Neuron (in vitro differentiated cells): ENCODE measurements around the gene USH1G.
A peak's percentile ranks its signal among the peaks of the same experiment; 100 is the strongest.
"Not testable (repeated sequence)": the region's sequence is repeated elsewhere in the genome, so short reads cannot be mapped to it uniquely, and the experiment has no call there.

Experiments used
- H2AFZ ChIP-seq: one replicate; pipeline ENCODE4 v1.6.1; 2013; ENCODE audit warnings: low read depth, mild to moderate bottlenecking, inconsistent platforms, low read length, moderate library complexity
- H3K27me3 ChIP-seq: one replicate; pipeline ENCODE4 v1.6.1; 2013; ENCODE audit warnings: low read length; ENCODE audit not compliant: insufficient read depth
- H3K36me3 ChIP-seq: one replicate; pipeline ENCODE4 v1.6.1; 2013; ENCODE audit warnings: low read length; ENCODE audit not compliant: insufficient read depth
- H3K4me1 ChIP-seq: one replicate; pipeline ENCODE4 v1.6.1; 2013; ENCODE audit warnings: low read length; ENCODE audit not compliant: insufficient read depth
- H3K4me3 ChIP-seq: 2 replicates; pipeline ENCODE4 v1.5.1; 2013; ENCODE audit warnings: mild to moderate bottlenecking, low read length, moderate library complexity
- H3K9me3 ChIP-seq: one replicate; pipeline ENCODE4 v1.6.1; 2013; ENCODE audit warnings: low read length

The USH1G gene

DNA sequence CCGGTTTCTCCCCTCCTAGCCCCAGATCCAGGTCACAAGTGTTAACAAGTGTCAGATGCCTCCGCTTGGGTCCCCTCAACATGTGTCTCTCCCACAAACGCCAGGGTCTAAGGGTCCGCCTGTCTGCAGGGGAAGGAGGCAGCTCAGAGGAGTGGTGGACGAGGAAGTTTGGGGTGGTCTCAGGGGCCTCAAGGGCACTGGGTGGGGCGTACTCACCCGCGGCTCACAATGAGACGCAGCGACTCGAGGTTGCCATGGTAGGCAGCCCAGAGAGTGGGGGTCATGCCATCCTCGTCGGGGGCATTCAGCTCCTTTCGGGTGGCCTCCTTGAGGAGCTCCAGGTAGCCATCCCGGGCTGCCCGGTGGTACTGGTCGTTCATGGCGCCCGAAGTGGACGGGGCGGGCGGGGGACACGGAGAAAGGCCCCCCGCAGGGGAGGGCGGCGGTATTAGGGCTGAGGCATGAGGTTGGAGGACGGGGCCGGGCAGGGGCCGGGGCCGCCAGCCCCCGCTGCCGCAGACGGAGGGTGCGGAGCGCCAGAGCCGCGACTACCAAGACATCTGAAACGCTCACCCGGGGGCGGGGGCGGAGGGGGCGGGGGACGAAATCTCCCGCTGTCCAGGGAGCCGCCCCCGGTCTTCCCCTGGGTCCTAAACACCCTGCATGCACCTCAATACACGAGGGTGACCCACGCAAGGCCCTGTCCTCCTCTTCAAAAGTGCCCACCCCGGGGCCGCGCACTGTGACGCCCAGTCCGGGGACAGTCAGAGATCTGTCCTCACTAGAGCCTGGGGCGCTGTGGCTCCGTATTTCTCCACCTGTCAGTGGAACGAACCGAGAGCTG is at the start of gene USH1G:
Gene USH1G, minus strand, starts transcription at position 562 of the 844 bp plus-strand sequence. Its CDS starts 182 bp downstream, at position 380.
- Histone ChIP-seq H3K9me3 (no peaks in the 10 kb centered on the region), H3K36me3 (no peaks in the 10 kb centered on the region), H3K27me3 (peaks cover 67% of the 10 kb centered on the region), H3K4me1 (peaks cover 10% of the 10 kb centered on the region), H2AFZ (no peak within 1 kb of the TSS), H3K4me3 (no peak within 1 kb of the TSS)

DNA sequence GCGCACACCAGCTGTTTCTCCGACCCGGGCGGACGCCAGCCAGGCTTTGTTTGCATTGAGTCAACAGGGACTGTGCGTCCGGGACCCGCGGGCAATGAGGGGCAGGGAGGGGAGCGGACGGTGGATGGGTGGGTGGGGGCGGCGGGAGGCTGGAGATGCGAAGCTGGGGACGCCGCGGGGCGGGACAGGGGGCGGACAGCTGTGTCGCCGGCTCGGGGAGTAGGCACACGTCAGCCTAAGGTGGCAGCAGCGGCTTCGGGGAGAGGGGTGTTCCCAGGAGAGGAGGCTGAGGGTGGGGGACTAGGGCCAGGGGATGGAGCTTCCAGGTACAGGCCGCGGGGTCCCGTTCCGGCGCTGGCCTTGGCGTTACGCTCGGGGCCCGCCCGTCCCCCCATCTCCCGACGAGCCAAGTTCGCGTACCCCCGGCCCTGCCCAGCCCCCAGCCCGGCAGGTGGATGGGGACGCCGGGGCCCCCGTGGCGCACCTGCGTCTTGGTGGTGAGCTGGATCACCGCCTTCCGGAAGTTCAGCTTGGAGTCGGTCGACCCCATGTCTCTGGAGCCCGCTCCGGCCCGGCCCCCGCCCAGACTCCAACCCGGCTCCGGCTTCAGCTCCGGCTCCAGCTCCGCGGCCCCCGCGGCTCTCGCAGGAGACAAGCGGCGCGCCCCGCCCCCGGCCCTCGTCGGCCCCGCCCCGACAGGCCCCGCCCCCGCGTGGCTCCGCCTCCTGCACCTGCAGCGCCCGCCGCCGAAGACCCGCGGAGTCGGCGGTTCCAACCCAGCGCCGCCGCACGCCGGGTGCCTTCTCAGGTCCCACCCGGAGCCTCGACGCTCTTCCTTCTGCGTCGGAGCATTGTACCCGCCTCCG is 49.3 kb upstream of the USH1G start, which contains the start of gene HID1:
Gene HID1, minus strand, starts transcription at position 653 of the 866 bp plus-strand sequence. Its CDS starts 103 bp downstream, at position 550.
- H3K4me3 ChIP-seq = peak within 1 kb of the TSS; percentile 57
- H3K36me3 ChIP-seq = no peaks in the 10 kb centered on the region
- peaks cover 35% of the 10 kb centered on the region for H3K27me3 ChIP-seq
- H2AFZ ChIP-seq = no peak within 1 kb of the TSS
- peaks cover 8% of the 10 kb centered on the region for H3K4me1 ChIP-seq
- H3K9me3 ChIP-seq = no peaks in the 10 kb centered on the region

DNA sequence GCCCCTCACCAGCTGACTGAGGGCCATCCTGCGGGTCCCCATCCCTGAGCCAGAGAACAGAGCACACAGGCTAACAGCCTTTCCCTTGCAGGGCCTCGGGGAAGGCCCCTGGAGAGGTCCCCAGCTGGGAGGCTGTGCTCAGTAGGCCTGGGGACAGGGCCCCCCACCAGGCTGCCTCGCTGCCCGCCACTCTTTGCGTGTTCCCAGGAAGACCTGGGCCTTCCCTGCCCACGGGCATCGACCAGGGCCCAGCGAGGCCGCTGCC is 48.7 kb upstream of the USH1G start:
- Histone ChIP-seq H3K36me3 (no peaks in the 10 kb centered on the region), H3K4me1 (peaks cover 8% of the 10 kb centered on the region), H3K9me3 (no peaks in the 10 kb centered on the region), H2AFZ (no peak overlapping the region), H3K27me3 (peaks cover 35% of the 10 kb centered on the region), H3K4me3 (peak overlapping the region; percentile 57)

DNA sequence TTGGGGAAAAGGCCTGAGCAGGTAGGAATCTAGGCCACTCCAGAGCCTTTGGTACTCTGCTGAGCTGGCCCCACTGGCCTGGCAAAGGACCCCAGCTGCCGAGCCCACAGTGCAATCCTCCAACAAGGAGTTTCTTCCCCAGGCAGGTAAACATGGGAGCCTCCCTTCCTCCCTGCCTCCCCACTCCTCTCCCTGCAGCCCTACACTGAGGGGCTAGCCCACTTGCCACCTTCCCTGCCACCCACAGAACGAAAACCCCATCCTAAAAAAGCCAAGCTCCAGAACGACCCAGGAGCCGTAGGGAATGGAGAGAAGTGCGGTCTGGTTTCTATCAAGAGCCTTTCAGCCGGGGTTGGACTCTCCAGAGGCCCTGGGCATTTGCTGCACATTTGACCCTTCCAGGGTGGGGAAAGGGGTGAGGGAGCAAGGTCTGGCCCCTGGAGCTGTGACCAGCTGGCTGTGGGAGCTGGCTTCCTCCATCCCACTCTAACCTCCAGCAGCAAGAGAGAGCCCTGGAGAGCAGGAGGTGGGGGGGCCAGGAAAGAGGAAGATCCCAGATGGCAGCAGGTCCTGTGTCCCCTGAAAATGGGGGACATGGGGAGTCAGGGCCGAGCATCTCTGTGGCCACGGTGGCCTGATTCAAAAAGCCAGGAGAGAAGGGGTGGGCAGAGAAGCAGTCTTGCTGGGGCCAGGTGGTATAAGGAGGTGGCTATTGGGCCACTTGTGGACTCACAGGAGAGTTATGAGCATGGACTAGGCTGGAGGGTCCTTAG is 48.2 kb upstream of the USH1G start:
- peaks cover 35% of the 10 kb centered on the region for H3K27me3 ChIP-seq
- H2AFZ ChIP-seq = no peak overlapping the region
- H3K4me1 ChIP-seq = peaks cover 8% of the 10 kb centered on the region
- no peaks in the 10 kb centered on the region for H3K36me3 ChIP-seq
- H3K4me3 ChIP-seq = peak overlapping the region; percentile 57
- H3K9me3 ChIP-seq = no peaks in the 10 kb centered on the region

DNA sequence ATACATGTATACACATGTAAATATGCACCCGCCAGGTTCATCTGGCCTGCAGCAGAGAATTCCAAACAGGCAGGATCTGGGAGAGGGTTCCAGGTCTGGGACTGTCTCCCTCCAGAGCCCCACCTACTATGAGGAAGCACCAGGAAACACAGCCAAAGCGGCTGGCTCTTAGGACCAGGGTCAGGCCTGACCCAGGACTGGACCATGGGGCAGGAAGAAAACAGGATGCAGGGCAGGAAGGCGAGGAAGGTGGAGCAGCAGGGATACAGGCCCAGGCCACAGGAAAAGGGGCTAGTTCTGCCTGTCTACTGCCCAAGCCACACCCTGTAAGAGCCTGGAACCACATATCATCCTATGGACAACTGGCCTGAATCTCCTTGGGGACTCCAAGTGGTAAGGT is 47.3 kb upstream of the USH1G start:
- H3K4me1 ChIP-seq = peaks cover 8% of the 10 kb centered on the region
- H3K9me3 ChIP-seq = no peaks in the 10 kb centered on the region
- no peak overlapping the region for H3K4me3 ChIP-seq
- no peaks in the 10 kb centered on the region for H3K36me3 ChIP-seq
- H2AFZ ChIP-seq = no peak overlapping the region
- peaks cover 35% of the 10 kb centered on the region for H3K27me3 ChIP-seq

DNA sequence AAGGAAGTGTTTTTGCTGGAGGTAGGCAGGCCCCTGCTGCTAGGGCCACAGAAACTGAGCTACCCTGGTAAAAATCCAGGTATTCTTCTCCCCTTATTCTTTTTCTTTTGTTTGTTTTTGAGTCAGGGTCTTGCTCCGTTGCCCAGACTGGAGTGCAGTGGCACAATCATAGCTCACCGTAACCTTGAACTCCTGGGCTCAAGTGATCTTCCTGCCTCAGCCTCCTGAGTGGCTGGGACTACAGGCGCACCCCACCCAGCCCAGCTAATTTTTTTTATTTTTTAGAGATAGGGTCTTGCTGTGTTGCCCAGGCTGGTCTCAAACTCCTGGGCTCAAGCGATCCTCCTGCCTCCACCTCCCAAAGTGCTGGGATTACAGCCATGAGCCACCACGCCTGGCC is 46.4 kb upstream of the USH1G start:
- H3K9me3 ChIP-seq, H2AFZ ChIP-seq, H3K4me1 ChIP-seq, H3K4me3 ChIP-seq, H3K36me3 ChIP-seq: not testable (repeated sequence)
- peaks cover 37% of the 10 kb centered on the region for H3K27me3 ChIP-seq

DNA sequence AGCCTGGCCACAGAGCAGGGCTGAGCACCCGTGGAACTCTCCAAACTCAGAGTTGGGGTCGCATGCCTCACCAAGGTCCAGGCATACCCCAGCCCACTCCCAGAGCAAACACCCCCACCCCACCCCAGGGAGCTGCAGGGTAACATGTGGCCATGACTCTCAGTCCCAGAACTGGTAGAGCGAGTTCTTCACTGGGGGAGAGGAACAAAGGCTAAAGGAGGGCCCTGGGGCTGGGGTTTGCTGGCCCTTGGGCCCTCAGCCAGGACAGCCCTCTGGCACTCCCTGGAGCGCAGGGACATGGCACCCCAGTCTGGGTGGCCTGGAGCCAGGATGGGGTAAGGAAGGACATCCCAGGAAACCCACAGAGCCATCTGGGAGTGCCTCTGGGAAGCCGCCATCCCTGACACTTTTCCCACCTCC is 45.3 kb upstream of the USH1G start:
- Histone ChIP-seq H3K27me3 (peaks cover 31% of the 10 kb centered on the region), H3K36me3 (no peaks in the 10 kb centered on the region)

DNA sequence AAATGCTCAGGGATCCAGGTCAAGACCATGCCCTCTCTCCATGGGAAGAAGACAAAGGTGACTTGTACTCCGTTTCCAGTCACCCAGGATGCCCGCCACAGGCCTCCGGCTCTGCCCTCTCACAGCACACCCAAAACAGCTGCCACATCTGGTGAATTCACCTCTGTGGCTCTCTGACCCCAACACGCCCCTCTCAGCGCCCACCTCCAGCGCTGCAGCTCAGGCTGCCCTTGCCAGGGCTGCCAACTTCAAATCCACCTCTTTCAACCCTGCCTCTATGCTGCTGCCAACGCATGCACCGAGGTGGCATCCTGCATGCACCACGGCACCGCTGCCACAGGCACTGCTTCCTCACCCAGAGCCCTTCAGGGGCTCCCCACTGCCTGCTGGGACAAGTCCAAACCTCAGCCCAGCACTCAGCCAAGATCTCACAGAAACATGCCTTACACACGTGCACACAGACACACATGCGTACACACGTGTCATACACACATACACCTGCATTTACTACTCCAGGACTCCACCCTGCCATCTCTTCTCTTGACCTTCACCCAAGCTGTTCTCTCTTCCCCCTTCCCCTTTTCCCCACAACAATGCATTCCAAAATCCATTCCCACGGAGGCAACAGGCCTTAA is 42.0 kb upstream of the USH1G start:
- H3K4me1 ChIP-seq = no peaks in the 10 kb centered on the region
- no peak overlapping the region for H2AFZ ChIP-seq
- H3K27me3 ChIP-seq = peaks cover 8% of the 10 kb centered on the region
- no peaks in the 10 kb centered on the region for H3K36me3 ChIP-seq
- no peak overlapping the region for H3K4me3 ChIP-seq
- no peaks in the 10 kb centered on the region for H3K9me3 ChIP-seq

More for the DNA sequence above, 45.3 kb upstream of the USH1G start:
- Histone ChIP-seq H3K4me1 (peaks cover 8% of the 10 kb centered on the region), H3K4me3 (no peak overlapping the region), H2AFZ (no peak overlapping the region), H3K9me3 (no peaks in the 10 kb centered on the region)

DNA sequence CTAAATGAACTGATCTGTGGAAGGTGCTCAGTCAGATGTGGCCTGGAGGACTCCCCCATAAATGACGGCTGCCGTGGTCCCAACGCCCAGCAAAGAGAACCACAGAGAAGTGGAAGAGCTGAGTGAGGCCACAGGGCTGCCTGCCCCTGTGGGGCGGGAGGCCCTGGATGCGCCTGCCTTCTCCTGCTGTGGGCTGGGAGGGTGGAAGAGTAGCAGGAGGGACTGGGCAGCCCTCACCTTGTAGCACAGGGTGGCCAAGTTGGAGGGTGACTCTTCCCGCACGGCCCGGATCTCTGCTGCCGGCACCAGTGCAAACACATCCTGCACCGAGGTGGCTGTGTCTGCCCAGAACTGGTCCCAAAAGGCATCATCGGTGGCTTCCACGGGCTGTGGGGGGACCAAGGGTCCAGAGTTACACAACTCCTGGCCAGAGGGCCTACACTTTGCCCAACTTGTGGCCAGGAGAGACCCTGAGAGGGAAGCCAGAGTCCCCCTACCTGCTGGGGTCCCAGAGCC is 41.2 kb upstream of the USH1G start:
- no peak overlapping the region for H3K4me3 ChIP-seq
- no peaks in the 10 kb centered on the region for H3K9me3 ChIP-seq
- H3K36me3 ChIP-seq = no peaks in the 10 kb centered on the region
- peaks cover 14% of the 10 kb centered on the region for H3K27me3 ChIP-seq
- H2AFZ ChIP-seq = no peak overlapping the region
- no peaks in the 10 kb centered on the region for H3K4me1 ChIP-seq

DNA sequence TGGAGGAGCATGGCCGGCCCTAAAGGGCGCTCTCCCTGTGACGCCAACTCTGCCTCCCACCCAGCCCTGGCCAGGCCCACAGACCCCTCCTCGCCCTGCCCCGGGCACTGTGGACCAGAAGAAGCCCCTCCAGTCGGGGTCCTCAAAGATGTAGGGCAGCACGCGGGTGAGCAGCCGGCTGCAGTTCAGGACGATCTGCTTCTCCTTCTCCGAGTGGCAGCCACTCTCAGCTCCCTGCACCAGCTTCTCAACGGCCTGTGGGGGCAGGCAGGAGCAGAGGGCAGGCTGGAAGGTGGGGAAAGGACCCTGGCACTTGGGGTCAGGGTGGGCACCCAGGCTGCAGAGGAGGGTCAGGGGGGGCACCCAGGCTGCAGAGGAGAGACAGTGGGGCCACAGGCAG is 40.6 kb upstream of the USH1G start:
- no peak overlapping the region for H2AFZ ChIP-seq
- H3K4me3 ChIP-seq = no peak overlapping the region
- H3K9me3 ChIP-seq = no peaks in the 10 kb centered on the region
- no peaks in the 10 kb centered on the region for H3K36me3 ChIP-seq
- H3K27me3 ChIP-seq = peaks cover 20% of the 10 kb centered on the region
- no peaks in the 10 kb centered on the region for H3K4me1 ChIP-seq

DNA sequence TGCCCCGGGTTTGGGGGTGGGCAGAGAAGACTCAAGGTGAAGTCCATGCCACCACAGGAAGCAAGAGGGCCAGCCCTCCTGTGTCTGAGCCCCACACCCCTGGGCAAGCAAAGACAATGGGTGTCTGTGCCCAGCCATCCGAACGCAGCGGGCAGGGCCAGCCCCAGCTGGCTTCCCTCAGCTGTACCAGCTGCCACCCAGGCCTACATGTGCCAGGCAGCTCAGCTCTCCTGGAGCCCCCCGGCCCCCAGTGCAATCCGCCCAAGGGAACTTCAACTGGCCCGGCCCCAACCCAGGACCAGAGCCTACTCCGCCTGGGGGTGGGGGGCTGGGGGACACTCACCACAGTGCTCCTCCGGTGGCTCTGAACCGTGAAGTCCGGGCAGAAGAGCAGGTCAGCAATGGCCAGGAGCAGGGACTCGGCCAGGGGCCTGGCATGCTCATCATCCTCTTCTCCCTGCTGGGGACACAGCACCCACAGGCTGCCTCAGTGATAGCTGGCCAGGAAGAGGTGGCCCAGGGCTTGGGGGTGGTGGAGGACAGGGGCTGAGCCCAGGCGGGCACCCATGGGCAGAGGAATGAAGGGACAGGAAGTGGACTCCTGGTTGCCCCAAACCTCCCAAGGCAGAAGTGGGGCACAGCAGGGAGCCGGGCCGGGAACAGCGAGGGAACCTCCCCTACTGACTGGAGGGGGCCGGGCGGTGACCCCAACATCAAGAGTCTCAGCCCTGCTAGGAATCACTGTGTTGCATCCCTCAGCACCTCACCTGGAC is 39.8 kb upstream of the USH1G start:
- no peaks in the 10 kb centered on the region for H3K36me3 ChIP-seq
- H3K27me3 ChIP-seq = peaks cover 20% of the 10 kb centered on the region
- no peaks in the 10 kb centered on the region for H3K4me1 ChIP-seq
- H3K9me3 ChIP-seq = no peaks in the 10 kb centered on the region
- H2AFZ ChIP-seq = no peak overlapping the region
- no peak overlapping the region for H3K4me3 ChIP-seq
